ENCODE measurements around the gene ROBO1. TPM values are rescaled to one million over a fixed set of nuclear protein-coding genes. Genes with fewer than 3 reads are reported as not detected.

ROBO1 gene
- total RNA-seq, 3 donors from 2014 or later, result 12.7 to 50.7 (median 23.6) TPM

DNA sequence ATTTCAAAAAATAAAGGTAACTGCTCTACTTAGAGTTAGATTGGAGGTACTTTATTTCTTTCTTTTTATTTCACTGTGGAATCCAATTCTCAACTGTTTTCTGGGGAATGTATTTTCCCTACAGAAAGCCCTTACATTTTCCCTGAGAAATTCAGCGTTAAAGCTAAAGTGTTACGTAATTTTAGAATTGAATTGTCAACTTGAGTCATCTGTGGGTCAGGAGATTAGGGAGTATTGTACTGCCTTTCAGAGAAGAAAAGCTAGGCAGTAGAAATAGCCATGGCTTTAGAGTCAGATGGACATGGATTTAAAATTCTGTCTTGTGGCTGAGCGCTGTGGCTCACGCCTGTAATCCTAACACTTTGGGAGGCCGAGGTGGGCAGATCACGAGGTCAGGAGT, 728.6 kb downstream of the ROBO1 start:
- Histone ChIP-seq H3K4me1 (no peaks in the 10 kb centered on the region), H3K27me3 (no peaks in the 10 kb centered on the region), H3K4me3 (no peak overlapping the region), H3K27ac (no peak overlapping the region), H3K36me3 (no peaks in the 10 kb centered on the region), H3K9me3 (no peaks in the 10 kb centered on the region)
- no peak for DNase-seq (ENCODE audit: low spot score in 2 of 2)
- intact Hi-C loops (cut with DNase I; ENCODE audit: low total_unique reads), result loop anchor here (10.0 kb wide), 1 partner anchor 384 kb away; no protein-coding TSS in a partner anchor
- no peak for TF ChIP-seq POLR2AphosphoS5 (IDR thresholded peaks at IDR 0.05)
- TF ChIP-seq, protein P1, sequence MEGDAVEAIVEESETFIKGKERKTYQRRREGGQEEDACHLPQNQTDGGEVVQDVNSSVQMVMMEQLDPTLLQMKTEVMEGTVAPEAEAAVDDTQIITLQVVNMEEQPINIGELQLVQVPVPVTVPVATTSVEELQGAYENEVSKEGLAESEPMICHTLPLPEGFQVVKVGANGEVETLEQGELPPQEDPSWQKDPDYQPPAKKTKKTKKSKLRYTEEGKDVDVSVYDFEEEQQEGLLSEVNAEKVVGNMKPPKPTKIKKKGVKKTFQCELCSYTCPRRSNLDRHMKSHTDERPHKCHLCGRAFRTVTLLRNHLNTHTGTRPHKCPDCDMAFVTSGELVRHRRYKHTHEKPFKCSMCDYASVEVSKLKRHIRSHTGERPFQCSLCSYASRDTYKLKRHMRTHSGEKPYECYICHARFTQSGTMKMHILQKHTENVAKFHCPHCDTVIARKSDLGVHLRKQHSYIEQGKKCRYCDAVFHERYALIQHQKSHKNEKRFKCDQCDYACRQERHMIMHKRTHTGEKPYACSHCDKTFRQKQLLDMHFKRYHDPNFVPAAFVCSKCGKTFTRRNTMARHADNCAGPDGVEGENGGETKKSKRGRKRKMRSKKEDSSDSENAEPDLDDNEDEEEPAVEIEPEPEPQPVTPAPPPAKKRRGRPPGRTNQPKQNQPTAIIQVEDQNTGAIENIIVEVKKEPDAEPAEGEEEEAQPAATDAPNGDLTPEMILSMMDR (IDR thresholded peaks at IDR 0.05), result no peak
- TF ChIP-seq POLR2A (IDR thresholded peaks at IDR 0.05), result no peak

GRCh38 chr3:79038636-79039035, 729.2 kb downstream of the ROBO1 start:
- no peaks in the 10 kb centered on the region for H3K27me3 ChIP-seq
- intact Hi-C loops (cut with DNase I; ENCODE audit: low total_unique reads), result loop anchor here (10.0 kb wide), 1 partner anchor 384 kb away; no protein-coding TSS in a partner anchor

DNA sequence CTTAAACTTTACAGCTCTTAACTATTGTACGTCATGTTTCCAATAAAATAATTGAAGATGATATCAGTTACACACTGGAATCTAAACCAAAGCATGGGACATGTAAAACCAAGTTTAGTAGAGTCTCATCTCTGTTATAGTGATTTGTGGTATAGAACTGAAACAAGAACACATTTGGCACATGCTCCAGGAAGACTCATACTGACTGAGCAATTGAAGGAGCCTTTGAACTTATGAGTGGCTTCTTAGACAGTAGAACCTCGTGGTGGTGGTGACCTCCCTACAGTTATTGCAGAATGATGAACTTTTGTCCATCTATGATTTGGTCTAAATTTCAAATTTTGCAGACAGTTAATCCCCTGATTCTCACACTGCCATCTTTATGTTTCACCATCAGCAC, 729.7 kb downstream of the ROBO1 start:
- Histone ChIP-seq H3K27me3 (no peaks in the 10 kb centered on the region), H3K4me3 (no peak overlapping the region), H3K36me3 (no peaks in the 10 kb centered on the region), H3K9me3 (no peaks in the 10 kb centered on the region), H3K4me1 (no peaks in the 10 kb centered on the region), H3K27ac (no peak overlapping the region)
- DNase-seq (ENCODE audit: low spot score in 2 of 2), result no peak
- intact Hi-C loops (cut with DNase I; ENCODE audit: low total_unique reads), result loop anchor here (10.0 kb wide), 1 partner anchor 383 kb away; no protein-coding TSS in a partner anchor
- no peak for TF ChIP-seq POLR2AphosphoS5 (IDR thresholded peaks at IDR 0.05)
- TF ChIP-seq, protein P1 (IDR thresholded peaks at IDR 0.05), result no peak
- TF ChIP-seq POLR2A (IDR thresholded peaks at IDR 0.05), result no peak

More at GRCh38 chr3:79038636-79039035, 729.2 kb downstream of the ROBO1 start:
- H3K4me3 ChIP-seq, result no peak overlapping the region
- no peaks in the 10 kb centered on the region for H3K4me1 ChIP-seq
- H3K36me3 ChIP-seq, result no peaks in the 10 kb centered on the region
- DNase-seq (ENCODE audit: low spot score in 2 of 2), result no peak
- H3K9me3 ChIP-seq, result no peaks in the 10 kb centered on the region
- TF ChIP-seq POLR2AphosphoS5 (IDR thresholded peaks at IDR 0.05) (no peak), POLR2A (IDR thresholded peaks at IDR 0.05) (no peak)
- TF ChIP-seq, protein P1 (IDR thresholded peaks at IDR 0.05), result no peak
- no peak overlapping the region for H3K27ac ChIP-seq

DNA sequence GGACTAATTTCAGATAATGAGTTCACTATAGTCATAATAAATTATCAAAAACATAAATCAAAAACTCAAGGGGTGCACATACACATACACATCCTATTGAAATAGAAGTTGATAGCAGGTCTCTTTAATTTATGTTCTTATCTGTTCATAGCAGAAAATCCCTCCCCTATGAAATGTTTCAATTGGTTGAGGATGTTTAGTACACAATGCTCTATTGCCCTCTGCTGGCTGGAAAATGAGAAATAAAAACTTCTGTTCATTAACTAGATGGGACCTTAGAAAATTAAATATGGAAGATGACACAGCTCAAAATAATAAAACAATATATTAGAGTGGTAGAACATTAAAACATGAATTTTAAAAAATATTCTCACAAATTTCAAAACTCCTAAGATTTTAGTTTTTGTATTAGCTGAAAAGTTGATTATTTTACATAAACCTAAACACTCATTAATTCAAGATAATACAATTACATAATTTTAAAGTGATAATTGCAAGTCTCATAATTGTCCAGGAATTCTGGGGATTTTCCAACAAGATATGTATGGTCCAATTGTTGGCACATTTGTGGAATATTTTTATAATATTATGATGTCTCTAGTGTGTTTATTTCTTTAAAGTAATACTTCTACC, 735.0 kb downstream of the ROBO1 start:
- no peaks in the 10 kb centered on the region for H3K27me3 ChIP-seq

DNA sequence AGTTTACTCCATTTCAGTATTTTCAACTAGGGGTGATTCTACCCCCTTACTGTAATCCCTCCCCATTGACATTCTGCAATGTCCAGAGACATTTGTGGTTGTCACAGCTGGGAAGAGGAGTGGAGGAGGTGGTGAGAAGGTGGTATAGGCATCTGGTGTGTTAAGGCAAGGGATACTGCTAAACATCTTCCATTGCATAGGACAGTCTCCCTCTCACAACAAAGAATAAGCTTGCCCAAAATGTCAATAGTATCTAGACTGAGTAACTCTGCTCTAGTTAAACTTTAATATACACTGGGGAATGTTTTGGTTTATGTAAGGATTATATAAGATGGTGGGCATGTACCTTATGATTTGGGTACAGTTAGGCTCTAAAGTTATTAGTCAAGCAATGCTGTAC, 737.6 kb downstream of the ROBO1 start:
- DNase-seq (ENCODE audit: low spot score in 2 of 2), result no peak
- Histone ChIP-seq H3K9me3 (no peaks in the 10 kb centered on the region), H3K36me3 (no peaks in the 10 kb centered on the region), H3K27me3 (no peaks in the 10 kb centered on the region), H3K4me1 (no peaks in the 10 kb centered on the region), H3K27ac (no peak overlapping the region), H3K4me3 (no peak overlapping the region)
- intact Hi-C loops (cut with DNase I; ENCODE audit: low total_unique reads), result loop anchor here (10.0 kb wide), 1 partner anchor 375 kb away; no protein-coding TSS in a partner anchor
- TF ChIP-seq, protein P1 (IDR thresholded peaks at IDR 0.05), result no peak

More for the DNA sequence above, 735.0 kb downstream of the ROBO1 start:
- H3K36me3 ChIP-seq, result no peaks in the 10 kb centered on the region
- no peak overlapping the region for H3K27ac ChIP-seq
- no peaks in the 10 kb centered on the region for H3K4me1 ChIP-seq
- no peaks in the 10 kb centered on the region for H3K9me3 ChIP-seq
- no peak for DNase-seq (ENCODE audit: low spot score in 2 of 2)
- H3K4me3 ChIP-seq, result no peak overlapping the region
- intact Hi-C loops (cut with DNase I; ENCODE audit: low total_unique reads), result loop anchor here (10.0 kb wide), 1 partner anchor 378 kb away; no protein-coding TSS in a partner anchor
- TF ChIP-seq POLR2A (IDR thresholded peaks at IDR 0.05) (no peak), POLR2AphosphoS5 (IDR thresholded peaks at IDR 0.05) (no peak)
- TF ChIP-seq, protein P1 (IDR thresholded peaks at IDR 0.05), result peak; percentile 32 to 67 (median 64)
